Measurements from ENCODE around the gene NXN. TPM values are rescaled to one million over a fixed set of nuclear protein-coding genes. Genes with fewer than 3 reads are reported as not detected.
"Not testable (repeated sequence)": the region's sequence is repeated elsewhere in the genome, so short reads cannot be mapped to it uniquely, and the experiment has no call there.

The NXN gene
- polyA plus RNA-seq, 1 donor from 2014 or later, result 14.8 TPM

GRCh38 chr17:856149-856548, 123.4 kb downstream of the NXN start:
- Histone ChIP-seq H3K4me2 (ENCODE audit: low read length) (no peak overlapping the region), H3F3A (ENCODE audit: insufficient read depth, low read length, poor library complexity, severe bottlenecking) (no peaks in the 10 kb centered on the region), H3K27me3 (ENCODE audit: insufficient read depth, low read depth, low read length) (no peaks in the 10 kb centered on the region), H3K4me3 (ENCODE audit: low read length) (no peak overlapping the region), H3K9me2 (ENCODE audit: insufficient read depth, low read length) (no peaks in the 10 kb centered on the region), H3K79me2 (replicated peaks; ENCODE audit: insufficient read depth, low read length) (peaks cover 11% of the 10 kb centered on the region), H3K27ac (ENCODE audit: low read length) (no peak overlapping the region), H3K9ac (ENCODE audit: low read length) (no peak overlapping the region), H3K9me3 (ENCODE audit: low read length) (no peaks in the 10 kb centered on the region), H2AFZ (ENCODE audit: low read depth, low read length) (no peak overlapping the region), H3K36me3 (ENCODE audit: insufficient read depth, low read length) (no peaks in the 10 kb centered on the region), H4K20me1 (ENCODE audit: insufficient read depth) (no peaks in the 10 kb centered on the region)
- no peak for TF ChIP-seq REST (IDR thresholded peaks at IDR 0.05; ENCODE audit: borderline replicate concordance)
- no peak for TF ChIP-seq EZH2 (IDR thresholded peaks at IDR 0.05; ENCODE audit: borderline replicate concordance, insufficient read depth, low read length, poor library complexity, severe bottlenecking)
- no peak for TF ChIP-seq POLR2AphosphoS5 (IDR thresholded peaks at IDR 0.05)
- TF ChIP-seq CTCF (IDR thresholded peaks at IDR 0.05; ENCODE audit: poor library complexity, severe bottlenecking), result no peak
- no peak for TF ChIP-seq EP300 (conservative IDR thresholded peaks at IDR 0.05; ENCODE audit: poor library complexity, severe bottlenecking)
- TF ChIP-seq SMC3 (conservative IDR thresholded peaks at IDR 0.05; ENCODE audit: poor library complexity), result no peak

GRCh38 chr17:855569-855968, 124.0 kb downstream of the NXN start:
- Histone ChIP-seq H3K27me3 (ENCODE audit: insufficient read depth, low read depth, low read length) (no peaks in the 10 kb centered on the region), H3K79me2 (replicated peaks; ENCODE audit: insufficient read depth, low read length) (peaks cover 11% of the 10 kb centered on the region), H3K4me3 (ENCODE audit: low read length) (no peak overlapping the region), H3K9me3 (ENCODE audit: low read length) (no peaks in the 10 kb centered on the region), H3F3A (ENCODE audit: insufficient read depth, low read length, poor library complexity, severe bottlenecking) (no peaks in the 10 kb centered on the region), H3K4me2 (ENCODE audit: low read length) (no peak overlapping the region), H4K20me1 (ENCODE audit: insufficient read depth) (no peaks in the 10 kb centered on the region), H3K36me3 (ENCODE audit: insufficient read depth, low read length) (no peaks in the 10 kb centered on the region), H3K9ac (ENCODE audit: low read length) (no peak overlapping the region), H3K27ac (ENCODE audit: low read length) (no peak overlapping the region), H2AFZ (ENCODE audit: low read depth, low read length) (no peak overlapping the region), H3K9me2 (ENCODE audit: insufficient read depth, low read length) (no peaks in the 10 kb centered on the region)
- TF ChIP-seq RAD21 (conservative IDR thresholded peaks at IDR 0.05), result no peak
- no peak for TF ChIP-seq POLR2AphosphoS5 (IDR thresholded peaks at IDR 0.05)
- TF ChIP-seq MXI1 (conservative IDR thresholded peaks at IDR 0.05; ENCODE audit: poor library complexity, severe bottlenecking), result no peak

GRCh38 chr17:852850-853249, 126.7 kb downstream of the NXN start:
- H3F3A ChIP-seq (ENCODE audit: insufficient read depth, low read length, poor library complexity, severe bottlenecking); H3K9ac ChIP-seq (ENCODE audit: low read length); H3K4me3 ChIP-seq (ENCODE audit: low read length); H3K4me2 ChIP-seq (ENCODE audit: low read length); H3K27ac ChIP-seq (ENCODE audit: low read length); H3K36me3 ChIP-seq (ENCODE audit: insufficient read depth, low read length); H3K79me2 ChIP-seq (replicated peaks; ENCODE audit: insufficient read depth, low read length); H2AFZ ChIP-seq (ENCODE audit: low read depth, low read length); H3K9me2 ChIP-seq (ENCODE audit: insufficient read depth, low read length); H3K9me3 ChIP-seq (ENCODE audit: low read length); H3K27me3 ChIP-seq (ENCODE audit: insufficient read depth, low read depth, low read length); H4K20me1 ChIP-seq (ENCODE audit: insufficient read depth): not testable (repeated sequence)
